GM12873 (cell line): ENCODE results near the gene KIFBP.

Experiments used
- TF ChIP-seq, protein P1 (sequence below): IDR thresholded peaks from 2 replicates; pipeline ENCODE4 v1.5.1; 2012; ENCODE audit warnings: low read depth, mild to moderate bottlenecking, moderate library complexity, low read length, control low read depth; ENCODE audit not compliant: insufficient read depth; ENCODE audit errors: missing control alignments

KIFBP gene

DNA sequence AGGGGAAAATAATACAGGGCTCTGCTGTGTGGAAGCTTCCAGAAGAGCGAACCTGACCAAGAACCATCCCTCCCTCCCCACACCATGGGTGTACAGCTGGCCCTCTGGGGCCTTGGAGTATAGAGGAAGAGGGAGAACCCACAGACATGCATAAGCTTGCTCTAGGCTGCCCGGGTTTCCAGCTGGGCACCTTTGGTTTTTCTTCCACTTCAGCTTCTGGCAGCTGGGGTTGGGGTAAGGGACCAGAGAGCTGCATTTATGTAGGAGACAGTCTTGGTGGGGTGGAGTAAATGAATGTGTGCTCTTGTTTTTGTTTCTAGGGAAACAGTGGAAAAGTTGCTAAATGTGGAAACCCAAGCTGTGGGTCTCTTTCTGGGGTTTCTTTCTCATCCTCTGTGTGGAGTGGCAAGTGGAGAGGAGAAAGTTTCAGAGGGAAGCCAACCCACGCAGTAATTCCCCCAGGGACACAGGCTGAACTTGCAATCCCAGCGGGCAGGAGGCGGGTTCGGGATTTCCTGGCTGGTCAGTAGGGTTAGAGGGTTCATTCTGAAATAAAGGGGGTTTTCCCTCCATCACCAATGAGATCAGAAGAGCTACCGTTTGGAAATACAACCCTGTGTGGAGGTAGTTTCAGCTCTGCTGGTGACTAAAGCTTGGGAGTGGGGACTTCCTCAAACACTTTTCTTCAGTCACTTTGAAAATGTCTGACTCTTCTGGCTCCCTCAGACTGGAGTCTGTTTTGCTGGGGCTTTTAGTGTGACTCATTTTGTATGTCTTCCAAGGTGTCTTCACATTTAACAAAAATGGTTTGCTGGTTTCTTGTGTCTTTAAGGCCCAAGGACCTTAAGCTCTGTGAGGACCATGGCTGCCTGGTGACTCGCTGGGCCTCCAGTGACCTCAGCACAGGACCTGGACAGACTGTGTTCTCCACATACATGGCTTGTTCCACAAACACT is 77.1 kb downstream of the KIFBP start:
- TF ChIP-seq, protein P1, sequence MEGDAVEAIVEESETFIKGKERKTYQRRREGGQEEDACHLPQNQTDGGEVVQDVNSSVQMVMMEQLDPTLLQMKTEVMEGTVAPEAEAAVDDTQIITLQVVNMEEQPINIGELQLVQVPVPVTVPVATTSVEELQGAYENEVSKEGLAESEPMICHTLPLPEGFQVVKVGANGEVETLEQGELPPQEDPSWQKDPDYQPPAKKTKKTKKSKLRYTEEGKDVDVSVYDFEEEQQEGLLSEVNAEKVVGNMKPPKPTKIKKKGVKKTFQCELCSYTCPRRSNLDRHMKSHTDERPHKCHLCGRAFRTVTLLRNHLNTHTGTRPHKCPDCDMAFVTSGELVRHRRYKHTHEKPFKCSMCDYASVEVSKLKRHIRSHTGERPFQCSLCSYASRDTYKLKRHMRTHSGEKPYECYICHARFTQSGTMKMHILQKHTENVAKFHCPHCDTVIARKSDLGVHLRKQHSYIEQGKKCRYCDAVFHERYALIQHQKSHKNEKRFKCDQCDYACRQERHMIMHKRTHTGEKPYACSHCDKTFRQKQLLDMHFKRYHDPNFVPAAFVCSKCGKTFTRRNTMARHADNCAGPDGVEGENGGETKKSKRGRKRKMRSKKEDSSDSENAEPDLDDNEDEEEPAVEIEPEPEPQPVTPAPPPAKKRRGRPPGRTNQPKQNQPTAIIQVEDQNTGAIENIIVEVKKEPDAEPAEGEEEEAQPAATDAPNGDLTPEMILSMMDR: no peak
